Gastrocnemius medialis (tissue), 4 donors: Measurements from ENCODE around the gene SP1. TPM values are rescaled to one million over a fixed set of nuclear protein-coding genes. Genes with fewer than 3 reads are reported as not detected.
"Not testable (repeated sequence)": the region's sequence is repeated elsewhere in the genome, so short reads cannot be mapped to it uniquely, and the experiment has no call there.

Source experiments
- ATAC-seq, 2 donors: fragments of 150-250 bp; one replicate each; pipeline ENCODE4 v1.9.1; 2016
- DNase-seq, 2 donors: peaks; one replicate each; pipeline ENCODE4 v3.0.0-alpha.2; 2019
- H3K27ac ChIP-seq, 4 donors: fragments of 200-600 bp; sonication (generic); 1 replicate in 1 of 4; 2 replicates in 3 of 4; pipeline ENCODE4 v1.5.1; 2016 to 2018; ENCODE audit warnings: mild to moderate bottlenecking in 2 of 4, moderate library complexity in 1 of 4
- H3K27me3 ChIP-seq, 3 donors: fragments of 200-600 bp; sonication (generic) in 2 of 3; 1 replicate in 1 of 3; 2 replicates in 2 of 3; pipeline versions ENCODE4 v1.5.1 to v1.6.0; 2016 to 2019; ENCODE audit warnings: mild to moderate bottlenecking in 1 of 3, moderate library complexity in 1 of 3
- H3K36me3 ChIP-seq, 2 donors: fragments of 200-600 bp; sonication (generic) in 1 of 2; one replicate each; pipeline ENCODE4 v1.5.1; 2017 to 2018
- H3K4me1 ChIP-seq, 2 donors: fragments of 200-600 bp; sonication (generic) in 1 of 2; one replicate each; pipeline ENCODE4 v1.5.1; 2016 to 2017; ENCODE audit warnings: mild to moderate bottlenecking in 2 of 2
- H3K4me3 ChIP-seq, 4 donors: fragments of 200-600 bp; sonication (generic) in 3 of 4; 1 replicate in 1 of 4; 2 replicates in 3 of 4; pipeline ENCODE4 v1.5.1; 2016 to 2019; ENCODE audit warnings: mild to moderate bottlenecking in 2 of 4
- H3K9me3 ChIP-seq, 3 donors: fragments of 200-600 bp; sonication (generic) in 2 of 3; 1 replicate in 1 of 3; 2 replicates in 2 of 3; pipeline ENCODE4 v1.5.1; 2016 to 2019
- CTCF ChIP-seq, 5 experiments: fragments of 450-650 bp in 3 of 5; fragments of 200-600 bp in 2 of 5; sonication (generic) in 2 of 5; IDR thresholded peaks in 4 of 5; conservative IDR thresholded peaks in 1 of 5; 1 replicate in 4 of 5; 2 replicates in 1 of 5; pipeline ENCODE4 v1.5.1; 2016 to 2019; ENCODE audit warnings: antibody characterized with exemption in 5 of 5, mild to moderate bottlenecking in 3 of 5, moderate library complexity in 3 of 5
- POLR2A ChIP-seq, 2 donors: fragments of 450-650 bp; IDR thresholded peaks; one replicate each; pipeline ENCODE4 v1.6.1; 2017; ENCODE audit warnings: antibody characterized with exemption in 2 of 2, mild to moderate bottlenecking in 2 of 2, moderate library complexity in 2 of 2
- in situ Hi-C, 4 donors: fragments of 200-750 bp; cut with MboI; loops; one replicate each; pipeline versions ENCODE4 v1.15.0 to v1.8.0; 2017; ENCODE audit warnings: low sequenced_read_pairs in 4 of 4
- intact Hi-C: fragments of 100-400 bp; cut with DNase I; formaldehyde crosslinking; loops from one replicate; pipeline ENCODE4 v1.15.1; 2023; ENCODE audit warnings: low total_unique reads
- total RNA-seq, 4 donors: library from RNA; depleted of rRNA; stranded (reverse); fragments of >200 nt; gene quantifications; one replicate each; pipeline versions ENCODE4 v1.1.0 to v1.2.3, GENCODE V29; 2016

The SP1 gene
- total RNA-seq, 4 donors from 2014 or later: 44.9 to 61.9 (median 48.0) TPM

- TF ChIP-seq CTCF (IDR thresholded peaks at IDR 0.05 in 4 of 5, conservative IDR thresholded peaks at IDR 0.05 in 1 of 5): no peak
- TF ChIP-seq POLR2A (IDR thresholded peaks at IDR 0.05): no peak
- H3K4me3 ChIP-seq: no peak overlapping the region
- peaks cover 46 to 52% of the 10 kb centered on the region in 2 donors for H3K4me1 ChIP-seq
- H3K27me3 ChIP-seq: no peaks in the 10 kb centered on the region
- no peaks in the 10 kb centered on the region for H3K9me3 ChIP-seq
- ATAC-seq (no peak), DNase-seq (no peak)
- intact Hi-C loops (no loop called here), in situ Hi-C loops (no loop called here)
- peaks cover 0 to 12% of the 10 kb centered on the region in 2 donors for H3K36me3 ChIP-seq
- H3K27ac ChIP-seq: peak overlapping the region; percentile 61 to 76 (median 72)
Observed at GRCh38 chr12:53391724-53392123, 11.7 kb downstream of the SP1 start.

GRCh38 chr12:53399896-53400295, 19.9 kb downstream of the SP1 start:
- in situ Hi-C loops (no loop called here), intact Hi-C loops (no loop called here)
- Histone ChIP-seq H3K9me3 (no peaks in the 10 kb centered on the region), H3K36me3 (peaks cover 0 to 7% of the 10 kb centered on the region in 2 donors), H3K27me3 (no peaks in the 10 kb centered on the region), H3K4me3 (no peak overlapping the region), H3K4me1 (peaks cover 3 to 14% of the 10 kb centered on the region in 2 donors), H3K27ac (peak overlapping the region in 3 of 4 donors; percentile 37 to 65 (median 57))
- DNase-seq: peak; percentile 14 to 30
- TF ChIP-seq CTCF (IDR thresholded peaks at IDR 0.05 in 4 of 5, conservative IDR thresholded peaks at IDR 0.05 in 1 of 5) (no peak), POLR2A (IDR thresholded peaks at IDR 0.05) (no peak)
- peak; percentile 69 to 92 for ATAC-seq

DNA sequence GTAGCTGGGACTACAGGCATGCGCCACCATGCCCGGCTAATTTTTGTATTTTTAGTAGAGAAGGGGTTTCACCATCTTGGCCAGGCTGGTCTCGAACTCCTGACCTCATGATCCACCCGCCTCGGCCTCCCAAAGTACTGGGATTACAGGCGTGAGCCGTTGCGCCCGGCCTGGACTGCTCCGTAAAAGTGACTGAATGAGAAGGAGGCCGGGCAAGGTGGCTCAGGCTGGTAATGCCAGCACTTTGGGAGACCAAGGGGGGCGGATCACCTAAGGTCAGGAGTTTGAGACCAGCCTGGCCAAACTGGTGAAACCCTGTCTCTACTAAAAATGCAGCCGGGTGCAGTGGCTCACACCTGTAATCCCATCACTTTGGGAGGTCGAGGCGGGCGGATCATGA, 22.4 kb downstream of the SP1 start:
- Histone ChIP-seq H3K4me1 (peaks cover 3 to 13% of the 10 kb centered on the region in 2 donors), H3K36me3 (peaks cover 0 to 12% of the 10 kb centered on the region in 2 donors)
- H3K4me3 ChIP-seq, ATAC-seq, DNase-seq, in situ Hi-C loops, H3K9me3 ChIP-seq, H3K27me3 ChIP-seq, H3K27ac ChIP-seq: not testable (repeated sequence)
- intact Hi-C loops: loop anchor here (1.0 kb wide), 1 partner anchor 21 kb away; the partner anchor contains the start of gene AMHR2

GRCh38 chr12:53402871-53403270, 22.9 kb downstream of the SP1 start:
- intact Hi-C loops: loop anchor here (1.0 kb wide), 1 partner anchor 20 kb away; the partner anchor contains the start of gene AMHR2
- Histone ChIP-seq H3K27ac (no peak overlapping the region), H3K27me3 (no peaks in the 10 kb centered on the region), H3K4me3 (no peak overlapping the region), H3K4me1 (peaks cover under 1 to 7% of the 10 kb centered on the region in 2 donors), H3K9me3 (no peaks in the 10 kb centered on the region), H3K36me3 (peaks cover 0 to 18% of the 10 kb centered on the region in 2 donors)
- TF ChIP-seq POLR2A (IDR thresholded peaks at IDR 0.05): no peak
- no peak for TF ChIP-seq CTCF (IDR thresholded peaks at IDR 0.05 in 4 of 5, conservative IDR thresholded peaks at IDR 0.05 in 1 of 5)
- DNase-seq (no peak), ATAC-seq (no peak)
- in situ Hi-C loops: no loop called here

GRCh38 chr12:53410951-53411350, 31.0 kb downstream of the SP1 start:
- Histone ChIP-seq H3K4me1 (no peaks in the 10 kb centered on the region), H3K27ac (no peak overlapping the region), H3K36me3 (peaks cover 0 to 83% of the 10 kb centered on the region in 2 donors), H3K4me3 (no peak overlapping the region), H3K9me3 (no peaks in the 10 kb centered on the region), H3K27me3 (no peaks in the 10 kb centered on the region)
- DNase-seq: no peak
- in situ Hi-C loops: no loop called here
- ATAC-seq: no peak
- intact Hi-C loops: no loop called here
- TF ChIP-seq POLR2A (IDR thresholded peaks at IDR 0.05) (no peak), CTCF (IDR thresholded peaks at IDR 0.05 in 4 of 5, conservative IDR thresholded peaks at IDR 0.05 in 1 of 5) (no peak)
